ENCODE data around the gene GYG1. TPM values are rescaled to one million over a fixed set of nuclear protein-coding genes. Genes with fewer than 3 reads are reported as not detected.

Gene GYG1
- total RNA-seq: 10 to 100 TPM; 13.5 to 13.9 TPM

DNA sequence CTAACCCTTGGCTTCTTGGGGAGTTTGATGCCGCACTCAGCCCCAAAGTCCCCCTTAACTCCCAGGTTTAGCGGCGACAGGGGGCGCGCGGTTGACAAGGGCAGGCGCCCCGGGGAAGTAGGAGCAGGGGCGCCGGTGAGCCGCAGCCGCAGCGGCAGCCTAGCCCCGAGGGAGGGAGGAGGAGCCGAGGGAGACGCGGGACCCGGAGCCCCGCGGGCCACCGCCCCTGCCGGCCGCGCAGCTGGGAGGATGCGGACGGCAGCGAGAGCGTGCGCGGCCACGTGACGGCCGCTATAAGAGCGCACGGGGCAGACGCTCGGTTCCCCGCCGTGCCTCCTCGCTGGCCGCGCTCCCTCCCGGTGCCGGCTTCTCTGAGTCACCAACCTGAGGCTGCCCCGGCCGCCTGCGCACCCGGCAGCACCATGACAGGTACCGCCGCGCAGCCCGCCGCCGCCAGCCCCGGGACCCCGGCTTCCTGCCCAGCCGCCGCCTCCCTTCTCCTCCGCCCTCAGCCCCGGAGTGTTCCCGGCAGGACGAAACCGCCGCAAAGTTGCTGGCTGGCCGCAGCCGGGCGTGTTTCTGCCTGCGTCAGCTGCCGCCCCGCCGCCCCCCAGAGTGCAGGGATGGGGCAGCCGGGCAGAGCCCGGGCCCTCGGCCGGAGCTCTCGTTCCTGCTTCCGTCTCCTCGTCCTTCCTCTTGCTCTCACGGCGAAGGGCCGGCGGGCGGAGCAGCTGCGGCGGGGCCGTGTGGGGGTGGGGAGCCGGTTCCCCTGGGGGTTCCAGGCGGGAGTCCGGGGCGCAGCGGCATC, at the start of gene GYG1:
Gene GYG1 (plus strand): TSS at position 322 of the 808 bp plus-strand sequence. CDS start 101 bp downstream, at position 423.
- Mint-ChIP-seq H3K27me3 (ENCODE audit: low read depth) (no peaks in the 10 kb centered on the region), H3K9me3 (no peaks in the 10 kb centered on the region), H3K4me3 (peak within 1 kb of the TSS; percentile 61), H3K36me3 (ENCODE audit: low read depth) (peaks cover 12% of the 10 kb centered on the region), H3K4me1 (ENCODE audit: low read depth) (peaks cover 19% of the 10 kb centered on the region), H3K27ac (peak within 1 kb of the TSS; percentile 33)
- intact Hi-C loops (cut with micrococcal nuclease): loop anchor here (1.0 to 10.0 kb wide), 8 partner anchors 35 to 823 kb away; partner anchors contain the start of genes COMMD2, HLTF, HPS3 and RNF13
- CTCF ChIA-PET: interaction anchor here (1.3 to 1.8 kb wide), 2 partner anchors 9 to 290 kb away, joined by 3 to 5 read pairs; no protein-coding TSS in a partner anchor
- peak; percentile 75 for DNase-seq

DNA sequence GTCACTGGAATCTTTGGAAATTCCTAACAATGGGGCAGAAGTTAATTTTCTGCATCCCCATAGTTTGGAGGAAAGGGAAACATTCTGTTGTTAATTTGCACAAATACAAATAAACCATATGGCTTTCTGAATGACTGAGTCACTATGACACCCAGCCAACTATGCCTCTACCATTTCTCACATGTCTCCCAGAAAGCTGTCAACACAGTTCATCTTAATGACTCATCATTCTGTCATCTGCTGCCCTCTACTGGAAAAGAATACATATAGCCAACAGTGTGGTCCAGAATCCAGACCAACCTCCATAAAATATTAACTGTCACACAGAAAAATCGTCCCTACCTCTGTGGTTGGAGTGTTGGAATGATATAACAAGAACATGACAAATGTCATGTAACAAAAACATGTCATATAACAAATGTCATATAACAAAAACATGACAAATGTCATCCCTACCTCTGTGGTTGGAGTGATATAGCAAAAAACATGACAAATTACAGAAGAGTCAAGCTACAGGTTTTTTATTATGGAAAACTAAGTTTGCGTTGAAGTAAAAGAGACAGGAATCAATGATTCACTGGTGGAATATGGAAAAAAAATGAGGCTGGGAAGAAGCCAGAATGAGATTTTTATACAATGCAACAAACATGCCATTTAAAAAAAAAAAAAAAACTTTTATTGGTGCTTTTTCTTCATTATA, 47.7 kb upstream of the GYG1 start:
- no peak overlapping the region for H3K4me3 Mint-ChIP-seq
- CTCF ChIA-PET: interaction anchor here (1.6 to 8.7 kb wide), 3 partner anchors 10 to 176 kb away, joined by 3 to 89 read pairs (median 22); partner anchors contain the start of gene CPA3
- H3K4me1 Mint-ChIP-seq (ENCODE audit: low read depth): no peaks in the 10 kb centered on the region
- DNase-seq: peak; percentile 28
- intact Hi-C loops (cut with micrococcal nuclease): loop anchor here (1.0 to 10.0 kb wide), 5 partner anchors 82 to 1579 kb away; no protein-coding TSS in a partner anchor
- H3K36me3 Mint-ChIP-seq (ENCODE audit: low read depth): no peaks in the 10 kb centered on the region
- H3K27ac Mint-ChIP-seq: no peak overlapping the region
- no peaks in the 10 kb centered on the region for H3K9me3 Mint-ChIP-seq
- H3K27me3 Mint-ChIP-seq (ENCODE audit: low read depth): no peaks in the 10 kb centered on the region

DNA sequence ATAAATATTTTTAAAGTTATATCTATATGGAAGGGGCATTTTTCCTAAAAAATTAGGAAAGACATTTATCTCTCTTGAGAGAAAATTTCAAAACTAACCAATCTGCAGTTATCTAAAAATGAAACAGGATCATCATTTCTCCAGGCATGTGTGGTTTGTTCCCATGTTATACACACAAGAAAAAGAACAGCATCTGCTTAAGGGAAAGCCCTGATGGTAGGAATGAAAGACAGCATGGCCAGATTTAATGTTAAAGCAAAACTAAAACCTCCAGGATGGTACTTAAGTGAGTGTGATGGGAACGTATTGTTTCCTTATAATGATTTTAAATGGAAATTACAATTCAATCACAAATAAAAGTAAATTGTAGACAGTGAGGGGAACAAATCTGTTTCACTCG, 46.2 kb upstream of the GYG1 start:
- H3K4me3 Mint-ChIP-seq: no peak overlapping the region
- no peak for DNase-seq
- no peaks in the 10 kb centered on the region for H3K9me3 Mint-ChIP-seq
- no peak overlapping the region for H3K27ac Mint-ChIP-seq
- H3K4me1 Mint-ChIP-seq (ENCODE audit: low read depth): no peaks in the 10 kb centered on the region
- H3K27me3 Mint-ChIP-seq (ENCODE audit: low read depth): no peaks in the 10 kb centered on the region
- H3K36me3 Mint-ChIP-seq (ENCODE audit: low read depth): no peaks in the 10 kb centered on the region
- intact Hi-C loops (cut with micrococcal nuclease): loop anchor here (5.0 to 10.0 kb wide), 3 partner anchors 568 to 1580 kb away; no protein-coding TSS in a partner anchor
- CTCF ChIA-PET: interaction anchor here (1.2 to 8.7 kb wide), 5 partner anchors 10 to 175 kb away, joined by 3 to 89 read pairs (median 5); partner anchors contain the start of gene CPA3

DNA sequence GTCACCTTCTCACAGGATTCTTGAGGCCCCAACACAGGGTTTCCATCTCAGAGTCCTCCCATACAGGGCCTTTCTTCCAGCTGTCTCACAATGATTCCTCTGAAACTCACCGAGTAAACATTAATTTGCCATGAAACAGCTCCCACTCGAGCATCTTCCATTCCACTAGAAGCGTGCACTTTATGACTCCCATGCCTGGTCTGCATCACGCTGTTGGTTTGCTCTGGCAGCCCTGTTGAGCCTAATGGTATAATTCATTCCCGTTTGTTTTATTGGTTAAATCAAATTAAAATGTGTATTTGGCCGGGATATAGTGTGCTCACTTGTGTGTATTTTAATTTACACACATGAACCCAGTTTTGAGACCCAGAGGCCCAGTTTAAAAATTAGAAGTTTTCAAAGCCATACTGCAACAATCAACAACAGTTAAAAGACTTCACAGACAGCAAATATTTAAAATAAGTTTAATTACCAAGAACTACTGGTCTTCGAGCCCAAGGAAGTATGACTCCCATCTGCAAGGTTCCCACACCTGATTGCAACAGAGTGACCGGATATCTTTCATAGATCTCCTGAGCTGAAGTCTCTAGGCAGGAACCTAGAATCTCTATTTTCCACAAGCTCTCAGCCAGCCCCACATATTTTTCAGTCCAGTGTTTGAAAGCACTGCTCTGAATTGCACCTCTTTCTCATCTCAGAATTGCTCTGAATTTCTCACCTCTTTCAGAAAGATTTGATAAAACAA, 42.3 kb upstream of the GYG1 start:
- H3K27me3 Mint-ChIP-seq (ENCODE audit: low read depth): no peaks in the 10 kb centered on the region
- H3K27ac Mint-ChIP-seq: no peak overlapping the region
- no peaks in the 10 kb centered on the region for H3K36me3 Mint-ChIP-seq (ENCODE audit: low read depth)
- DNase-seq: no peak
- no peaks in the 10 kb centered on the region for H3K4me1 Mint-ChIP-seq (ENCODE audit: low read depth)
- H3K9me3 Mint-ChIP-seq: no peaks in the 10 kb centered on the region
- intact Hi-C loops (cut with micrococcal nuclease): loop anchor here (5.0 to 10.0 kb wide), 3 partner anchors 572 to 1584 kb away; no protein-coding TSS in a partner anchor
- no peak overlapping the region for H3K4me3 Mint-ChIP-seq
- CTCF ChIA-PET: interaction anchor here (0.5 to 8.7 kb wide), 4 partner anchors 87 to 1769 kb away, joined by 3 to 89 read pairs (median 3); partner anchors contain the start of gene CPA3

DNA sequence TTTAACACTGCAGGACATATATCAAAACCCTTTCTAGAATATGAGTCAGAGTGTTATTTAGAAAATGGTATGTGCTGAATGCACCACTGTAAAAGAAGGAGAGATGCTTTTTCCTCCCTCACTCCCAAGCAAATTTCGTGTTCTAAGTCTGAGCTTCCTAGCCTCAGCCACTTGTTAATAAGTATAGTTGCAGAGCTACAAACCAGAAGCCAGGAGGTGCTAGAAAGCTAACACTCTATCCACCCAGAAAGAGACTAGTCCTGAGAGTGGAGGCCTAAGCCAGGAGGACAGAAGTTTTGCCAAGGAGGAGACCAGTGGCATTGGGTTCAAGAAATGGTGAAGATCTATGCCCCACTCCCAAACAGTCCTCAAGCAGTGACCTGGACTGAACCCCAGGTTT, 40.5 kb upstream of the GYG1 start:
- H3K9me3 Mint-ChIP-seq: no peaks in the 10 kb centered on the region
- intact Hi-C loops (cut with micrococcal nuclease): loop anchor here (1.0 kb wide), 1 partner anchor 322 kb away; no protein-coding TSS in a partner anchor
- H3K4me3 Mint-ChIP-seq: no peak overlapping the region

DNA sequence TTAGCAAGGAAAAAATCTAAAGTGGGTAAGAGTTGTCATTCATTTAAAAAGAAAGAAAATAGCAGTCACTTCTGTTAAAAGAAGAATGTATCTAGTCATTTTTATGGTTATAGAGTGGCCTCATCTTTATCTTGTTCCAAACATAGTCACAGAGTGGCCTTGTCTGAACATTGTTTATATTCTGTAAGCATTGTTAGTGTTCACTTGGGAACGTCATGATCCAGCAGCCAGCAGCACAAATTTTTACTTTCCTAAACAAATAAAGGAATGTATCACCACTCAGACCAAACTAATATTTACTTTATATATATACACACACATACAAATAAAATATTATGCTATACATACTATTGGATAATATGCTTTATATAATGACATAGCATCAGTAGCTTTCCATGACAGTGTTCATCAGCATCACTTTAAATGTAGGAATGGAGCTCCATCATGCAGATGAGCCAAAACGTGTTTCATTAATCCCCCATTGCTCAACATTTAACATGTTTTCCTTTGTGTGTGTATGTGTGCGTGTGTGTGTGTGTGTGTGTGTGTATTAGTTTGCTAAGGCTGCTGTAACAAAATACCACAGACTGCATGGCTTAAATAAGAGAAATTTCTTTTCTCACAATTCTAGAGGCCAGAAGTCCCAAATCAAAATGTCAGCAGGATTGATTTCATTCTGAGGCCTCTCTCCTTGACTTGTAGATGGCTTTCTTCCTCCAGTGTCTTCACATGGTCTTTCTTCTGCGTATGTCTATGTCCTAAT, 39.6 kb upstream of the GYG1 start:
- H3K27me3 Mint-ChIP-seq (ENCODE audit: low read depth): no peaks in the 10 kb centered on the region
- H3K4me1 Mint-ChIP-seq (ENCODE audit: low read depth): no peaks in the 10 kb centered on the region
- CTCF ChIA-PET: interaction anchor here (0.6 kb wide), 1 partner anchor 323 kb away, joined by 3 read pairs; no protein-coding TSS in a partner anchor
- H3K36me3 Mint-ChIP-seq (ENCODE audit: low read depth): no peaks in the 10 kb centered on the region
- no peak overlapping the region for H3K4me3 Mint-ChIP-seq
- no peak for DNase-seq
- intact Hi-C loops (cut with micrococcal nuclease): no loop called here
- no peak overlapping the region for H3K27ac Mint-ChIP-seq
- H3K9me3 Mint-ChIP-seq: no peaks in the 10 kb centered on the region

More for the DNA sequence above, 40.5 kb upstream of the GYG1 start:
- no peak for DNase-seq
- Mint-ChIP-seq H3K27me3 (ENCODE audit: low read depth) (no peaks in the 10 kb centered on the region), H3K36me3 (ENCODE audit: low read depth) (no peaks in the 10 kb centered on the region), H3K27ac (no peak overlapping the region), H3K4me1 (ENCODE audit: low read depth) (no peaks in the 10 kb centered on the region)
- CTCF ChIA-PET: interaction anchor here (0.6 to 1.2 kb wide), 5 partner anchors 16 to 430 kb away, joined by 3 read pairs; no protein-coding TSS in a partner anchor

DNA sequence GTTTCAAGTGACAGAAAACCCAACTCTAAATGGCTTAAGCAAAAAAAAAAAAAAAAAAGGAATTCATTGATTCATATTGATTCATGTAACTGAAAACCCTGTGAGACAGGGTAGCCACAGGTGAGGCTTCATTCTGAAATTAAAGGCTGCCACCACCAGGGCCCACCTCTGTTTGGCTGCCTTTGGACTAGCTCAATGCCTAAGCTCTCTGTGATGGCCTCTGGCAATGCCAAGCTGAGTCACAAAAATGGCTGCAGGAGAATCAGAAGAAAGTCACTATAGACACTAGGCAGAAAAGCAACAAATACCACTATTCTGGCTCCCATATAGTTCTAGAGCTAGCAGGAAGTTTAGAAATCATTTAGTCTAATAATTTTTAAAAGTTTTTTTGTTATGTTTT, 38.2 kb upstream of the GYG1 start:
- Mint-ChIP-seq H3K27me3 (ENCODE audit: low read depth) (no peaks in the 10 kb centered on the region), H3K27ac (no peak overlapping the region), H3K4me1 (ENCODE audit: low read depth) (peaks cover 6% of the 10 kb centered on the region), H3K36me3 (ENCODE audit: low read depth) (no peaks in the 10 kb centered on the region), H3K4me3 (no peak overlapping the region), H3K9me3 (no peaks in the 10 kb centered on the region)
- intact Hi-C loops (cut with micrococcal nuclease): no loop called here
- no peak for DNase-seq
- CTCF ChIA-PET: interaction anchor here (0.6 to 3.2 kb wide), 10 partner anchors 7 to 328 kb away, joined by 3 to 22 read pairs (median 5); no protein-coding TSS in a partner anchor

DNA sequence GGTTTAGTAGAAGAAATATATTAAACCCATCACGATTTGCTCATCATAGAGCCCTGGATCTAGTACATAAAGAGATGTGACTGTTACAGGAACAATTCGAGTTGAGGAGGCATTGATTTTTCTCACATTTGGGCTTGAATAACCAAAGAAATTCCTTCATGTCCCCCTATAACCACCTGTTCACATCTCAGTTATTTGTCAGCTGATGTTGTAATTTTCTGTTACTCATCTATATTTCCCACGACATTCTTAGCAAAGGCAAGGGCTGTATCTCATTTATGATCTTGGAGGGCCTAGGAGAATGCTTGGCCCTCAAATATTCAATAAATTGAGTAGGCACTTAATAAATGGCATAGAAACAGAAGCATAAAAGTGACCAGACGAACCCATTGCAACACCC, 36.4 kb upstream of the GYG1 start:
- DNase-seq: no peak
- no peak overlapping the region for H3K4me3 Mint-ChIP-seq
- CTCF ChIA-PET: interaction anchor here (0.6 to 3.2 kb wide), 21 partner anchors 9 to 410 kb away, joined by 3 to 22 read pairs (median 4); no protein-coding TSS in a partner anchor
- no peaks in the 10 kb centered on the region for H3K9me3 Mint-ChIP-seq
- H3K27ac Mint-ChIP-seq: no peak overlapping the region
- H3K27me3 Mint-ChIP-seq (ENCODE audit: low read depth): no peaks in the 10 kb centered on the region
- intact Hi-C loops (cut with micrococcal nuclease): loop anchor here (1.0 to 2.0 kb wide), 3 partner anchors 165 to 526 kb away; no protein-coding TSS in a partner anchor
- peaks cover 7% of the 10 kb centered on the region for H3K4me1 Mint-ChIP-seq (ENCODE audit: low read depth)
- no peaks in the 10 kb centered on the region for H3K36me3 Mint-ChIP-seq (ENCODE audit: low read depth)

DNA sequence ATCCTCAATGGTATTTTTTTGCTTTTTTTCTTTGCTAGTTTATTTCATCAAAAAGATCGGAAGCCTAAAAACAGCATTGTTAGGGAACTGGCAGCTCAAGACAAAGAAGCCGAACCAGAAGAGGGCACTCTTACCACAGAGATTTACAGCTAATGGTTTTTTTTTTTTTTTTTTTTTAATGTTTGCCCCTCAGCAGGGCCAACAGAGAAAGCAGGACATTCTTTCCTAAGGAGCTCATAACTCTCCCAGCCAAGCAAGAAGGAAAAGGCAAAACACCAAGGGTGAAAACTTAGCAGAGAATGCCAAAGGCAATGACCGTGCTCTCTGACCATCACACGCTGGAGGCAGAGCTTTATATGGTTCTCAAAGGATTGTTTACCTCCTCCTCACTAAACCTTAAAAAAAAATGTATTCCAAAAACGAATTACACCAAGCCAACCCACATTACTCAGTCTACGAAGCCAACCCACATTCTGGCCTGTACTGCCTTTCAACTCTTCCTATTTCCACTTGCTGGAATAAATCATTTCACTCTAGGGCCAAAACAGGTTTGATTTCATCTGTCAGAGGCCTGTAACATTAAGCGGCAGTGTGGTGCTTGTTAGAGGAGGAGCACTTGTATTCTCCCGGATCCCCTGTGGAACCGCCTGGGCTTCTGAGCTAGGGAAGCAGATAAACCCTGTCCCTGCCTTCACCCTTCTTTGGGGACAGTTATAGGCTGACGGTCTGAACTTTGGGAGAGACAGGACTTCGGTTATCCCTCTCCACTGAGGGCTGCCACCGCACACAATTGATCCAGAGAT, 35.6 kb upstream of the GYG1 start:
- Mint-ChIP-seq H3K27ac (no peak overlapping the region), H3K36me3 (ENCODE audit: low read depth) (no peaks in the 10 kb centered on the region), H3K27me3 (ENCODE audit: low read depth) (no peaks in the 10 kb centered on the region), H3K4me1 (ENCODE audit: low read depth) (peaks cover 7% of the 10 kb centered on the region), H3K9me3 (no peaks in the 10 kb centered on the region), H3K4me3 (no peak overlapping the region)
- DNase-seq: peak; percentile 32
- intact Hi-C loops (cut with micrococcal nuclease): loop anchor here (1.0 to 2.0 kb wide), 4 partner anchors 35 to 525 kb away; partner anchors contain the start of gene GYG1
- CTCF ChIA-PET: interaction anchor here (0.6 to 3.2 kb wide), 18 partner anchors 10 to 469 kb away, joined by 3 to 19 read pairs (median 4); no protein-coding TSS in a partner anchor

DNA sequence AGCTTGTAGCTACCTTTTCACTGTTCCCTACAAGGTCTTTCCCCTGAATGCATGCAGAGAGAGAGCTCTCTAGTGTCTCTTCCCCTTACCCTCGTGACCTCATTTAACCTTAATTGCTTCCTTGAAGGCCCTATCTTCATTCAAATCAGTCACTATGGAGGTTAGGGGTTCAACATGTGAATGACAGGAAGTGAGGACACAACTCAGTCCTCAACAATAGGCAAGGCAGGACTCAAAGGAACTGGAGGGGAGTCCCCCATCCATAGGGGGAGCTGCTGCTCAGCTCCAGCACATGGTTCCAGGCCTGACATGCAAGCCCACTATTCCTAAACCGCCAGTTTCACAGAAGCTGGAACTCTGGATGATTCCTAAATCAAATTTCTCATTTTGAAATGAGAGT, 33.8 kb upstream of the GYG1 start:
- Mint-ChIP-seq H3K27me3 (ENCODE audit: low read depth) (peaks cover 4% of the 10 kb centered on the region), H3K27ac (no peak overlapping the region), H3K4me1 (ENCODE audit: low read depth) (peaks cover 7% of the 10 kb centered on the region), H3K4me3 (no peak overlapping the region), H3K36me3 (ENCODE audit: low read depth) (no peaks in the 10 kb centered on the region), H3K9me3 (no peaks in the 10 kb centered on the region)
- DNase-seq: peak; percentile 25
- intact Hi-C loops (cut with micrococcal nuclease): loop anchor here (2.0 kb wide), 1 partner anchor 33 kb away; the partner anchor contains the start of gene GYG1
- CTCF ChIA-PET: interaction anchor here (0.6 to 1.2 kb wide), 4 partner anchors 12 to 318 kb away, joined by 3 to 4 read pairs (median 3); no protein-coding TSS in a partner anchor

Data from activated naive CD4-positive, alpha-beta T cell treated with anti-CD3 and anti-CD28 coated beads for 36 hours (primary cell).